Iris pigment epithelial cell (primary cell): ENCODE data around the gene GTPBP1.
A peak's percentile ranks its signal among the peaks of the same experiment; 100 is the strongest.

Experiments used
- DNase-seq: peaks from one replicate; pipeline ENCODE4 v3.0.0-alpha.2; 2011; ENCODE audit warnings: low read depth

The GTPBP1 gene

DNA sequence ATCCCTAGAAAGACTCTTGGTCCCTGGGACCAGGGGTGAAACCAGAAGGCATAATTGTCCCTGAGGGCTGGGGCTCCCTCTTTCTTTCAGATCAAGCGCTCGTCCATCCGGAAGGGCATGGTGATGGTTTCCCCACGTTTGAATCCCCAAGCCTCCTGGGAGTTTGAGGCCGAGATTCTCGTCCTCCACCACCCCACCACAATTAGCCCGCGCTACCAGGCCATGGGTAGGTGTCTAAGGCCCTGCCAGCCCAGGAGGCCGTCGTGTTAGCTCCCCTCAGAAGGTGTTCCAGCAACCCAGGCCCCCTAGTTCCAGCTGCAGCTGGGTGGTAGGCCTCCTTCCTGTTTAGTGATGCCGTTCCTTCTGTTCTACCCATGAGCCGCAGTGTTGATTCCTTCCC lies 21.4 kb downstream of the GTPBP1 start:
- no peak for DNase-seq

DNA sequence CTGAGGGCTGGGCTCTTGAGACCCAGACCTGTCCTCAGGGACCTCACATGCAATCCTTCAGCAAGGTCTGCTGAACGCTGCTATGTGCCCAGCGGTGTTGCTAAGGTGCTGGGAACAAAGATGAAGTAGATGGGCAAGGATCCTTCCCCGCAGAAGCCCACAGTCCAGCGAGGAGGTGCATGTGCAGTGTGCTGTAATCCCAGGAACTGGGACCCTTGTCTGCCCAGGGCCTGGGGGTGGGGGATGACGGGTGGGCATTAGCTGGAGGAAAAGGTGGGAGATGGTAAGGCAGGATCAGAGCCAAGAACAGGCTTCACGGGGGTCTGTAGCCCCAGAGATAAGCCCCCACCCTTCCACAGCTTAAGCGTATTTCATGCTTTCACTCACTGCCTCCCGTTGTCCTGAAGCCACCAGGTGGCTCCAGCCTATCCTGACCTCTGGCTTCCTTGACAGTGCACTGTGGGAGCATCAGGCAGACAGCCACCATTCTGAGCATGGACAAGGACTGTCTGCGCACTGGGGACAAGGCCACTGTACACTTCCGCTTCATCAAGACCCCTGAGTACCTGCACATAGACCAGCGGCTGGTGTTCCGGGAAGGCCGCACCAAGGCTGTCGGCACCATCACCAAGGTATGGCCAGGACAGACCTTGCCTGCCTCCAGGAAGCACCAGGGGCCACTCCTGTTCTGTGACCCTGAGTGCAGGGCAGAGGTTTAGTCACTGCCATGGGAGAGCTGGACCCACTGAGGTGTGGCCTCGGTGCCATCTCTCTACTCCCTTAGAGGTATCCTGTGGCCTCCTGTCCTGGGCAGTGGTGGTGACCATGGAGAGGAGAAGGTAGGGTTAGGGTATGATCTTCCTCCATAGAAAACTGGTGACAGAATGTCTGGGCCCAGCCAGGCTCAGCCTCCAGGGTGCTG lies 22.0 kb downstream of the GTPBP1 start:
- DNase-seq, result no peak

- DNase-seq, result no peak
Measured at GRCh38 chr22:38728871-38729796, 23.4 kb downstream of the GTPBP1 start.

DNA sequence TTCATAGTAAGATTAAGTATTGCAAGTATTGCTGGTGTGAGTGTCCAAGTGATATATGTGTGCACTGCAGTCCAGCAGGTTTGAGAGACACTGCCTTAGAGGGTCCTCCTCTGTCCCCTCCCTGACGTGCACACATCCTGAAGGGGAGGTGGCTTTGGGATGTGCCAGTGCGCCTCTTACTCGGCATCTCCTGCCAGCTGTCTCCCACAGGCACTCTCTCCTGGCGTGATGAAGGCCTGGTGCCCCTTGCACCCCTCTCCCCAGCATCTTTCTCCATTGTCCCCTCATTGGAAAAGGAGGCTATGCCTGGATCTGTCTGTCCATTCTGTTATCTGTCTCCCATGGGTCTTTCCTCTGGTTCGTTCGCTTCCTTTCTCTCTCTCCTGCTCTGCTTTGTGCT lies 24.2 kb downstream of the GTPBP1 start:
- no peak for DNase-seq

DNA sequence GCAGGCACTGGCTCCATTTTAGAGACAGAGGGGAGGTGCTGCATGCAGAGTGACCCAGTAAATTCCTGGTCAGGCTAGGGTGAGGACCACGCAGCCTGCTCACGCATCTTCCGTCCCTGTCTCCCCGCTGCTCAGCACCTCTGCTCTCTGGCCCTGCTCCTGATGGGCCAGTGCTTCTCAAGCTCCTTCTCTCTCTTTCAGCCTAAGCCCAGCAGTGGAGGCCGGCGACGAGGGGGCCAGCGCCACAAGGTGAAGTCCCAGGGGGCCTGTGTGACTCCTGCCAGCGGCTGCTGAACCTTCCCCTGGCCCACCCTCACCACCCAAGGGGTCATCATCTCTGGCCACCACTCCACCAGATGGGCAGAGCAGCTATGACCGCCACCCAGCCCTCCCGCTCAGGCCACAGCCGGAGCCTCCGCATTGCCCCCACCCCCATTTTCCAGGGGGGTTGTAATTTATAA lies 24.7 kb downstream of the GTPBP1 start:
- no peak for DNase-seq

- no peak for DNase-seq
Measured at GRCh38 chr22:38731703-38732161, 26.0 kb downstream of the GTPBP1 start.

DNA sequence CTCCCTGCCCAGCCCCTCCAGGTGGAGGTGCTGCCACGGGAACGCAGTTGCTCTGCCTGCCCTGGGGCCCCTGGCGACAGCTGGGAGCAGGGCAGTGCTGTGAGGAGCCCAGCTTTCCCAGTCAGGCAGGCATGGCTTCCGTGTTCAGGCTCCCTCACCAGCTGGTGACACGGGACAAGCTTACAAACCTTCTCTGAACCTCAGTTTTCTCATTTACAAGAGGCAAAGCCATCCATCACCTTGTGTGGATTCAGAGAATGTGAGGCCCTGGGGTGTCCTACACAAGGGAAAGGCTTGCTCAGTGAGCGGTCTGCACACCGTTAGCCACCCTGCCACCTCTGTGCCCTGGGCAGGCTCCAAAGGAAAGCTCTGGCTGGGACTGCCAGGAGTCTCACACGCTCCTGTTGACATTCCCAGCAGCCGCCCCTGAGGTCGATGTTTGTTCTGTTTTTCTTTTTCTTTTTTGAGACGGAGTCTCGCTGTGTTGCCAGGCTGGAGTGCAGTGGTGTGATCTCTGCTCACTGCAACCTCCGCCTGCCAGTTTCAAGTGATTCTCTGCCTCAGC lies 26.6 kb downstream of the GTPBP1 start:
- no peak for DNase-seq

- DNase-seq, result peak; percentile 28
Measured at GRCh38 chr22:38733329-38733723, 27.6 kb downstream of the GTPBP1 start.

DNA sequence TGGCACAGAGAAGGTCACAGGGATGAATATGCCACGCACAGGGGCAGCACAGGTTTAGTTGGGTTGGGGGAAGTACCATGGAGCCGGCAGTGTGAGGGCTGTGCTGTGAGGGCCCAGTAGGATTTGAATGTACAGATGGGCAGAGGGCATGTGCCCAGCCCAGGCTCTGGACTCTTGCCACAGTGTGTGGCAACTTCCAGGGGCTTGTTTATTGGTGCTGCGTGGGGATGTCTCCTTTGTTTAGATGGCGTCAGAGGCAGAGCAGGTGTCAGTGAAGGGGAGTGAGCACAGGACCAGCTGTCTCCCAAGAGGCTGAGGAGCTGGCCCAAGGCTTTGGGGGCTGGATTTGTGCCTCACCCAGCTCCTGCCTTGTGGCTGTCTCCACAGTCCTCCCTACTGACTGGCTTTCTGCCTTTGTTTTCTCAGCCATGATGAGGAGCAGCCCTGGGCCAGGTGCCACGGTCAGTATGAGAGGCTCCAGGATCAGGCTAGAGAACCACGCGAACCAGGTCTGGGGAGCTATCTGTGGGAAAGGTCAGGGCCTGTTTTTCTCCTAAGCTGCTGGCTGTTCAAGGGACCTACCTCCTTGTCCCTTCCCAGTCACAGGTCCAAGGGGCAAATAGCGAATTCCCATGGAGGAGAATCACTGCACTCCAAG lies 28.1 kb downstream of the GTPBP1 start:
- DNase-seq, result peak; percentile 26

DNA sequence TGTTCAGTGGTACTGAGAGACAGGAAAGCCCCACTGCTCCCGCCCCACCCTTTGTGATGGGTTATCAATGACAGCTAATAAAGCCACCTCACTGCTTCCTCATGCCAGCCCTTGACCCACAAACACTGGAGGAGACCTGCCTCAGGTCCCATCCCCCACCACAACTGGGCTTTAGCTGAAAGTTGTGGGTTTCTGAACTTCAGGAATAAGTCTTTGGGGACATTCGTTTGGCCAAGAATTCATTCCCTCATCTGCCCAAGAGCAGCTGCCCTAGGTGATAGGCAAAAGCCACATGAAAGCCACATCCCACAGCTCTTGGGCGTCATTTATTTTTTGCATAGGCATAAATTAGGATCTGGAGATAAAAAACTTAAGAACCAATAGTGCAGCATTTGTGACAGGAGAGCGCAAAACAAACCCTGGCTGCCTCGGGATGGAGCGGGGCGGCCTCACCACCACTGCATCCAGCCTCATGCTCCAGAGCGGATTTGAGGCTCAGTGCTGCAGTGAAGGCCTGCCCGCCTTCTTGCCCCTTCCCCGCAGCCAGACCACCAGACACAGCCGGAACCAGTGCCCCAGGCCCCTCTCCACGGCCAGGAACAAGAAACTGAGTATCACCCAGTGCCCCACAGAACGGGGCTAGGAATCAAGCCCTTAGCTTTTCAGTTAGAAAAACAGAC lies 28.8 kb downstream of the GTPBP1 start:
- DNase-seq, result no peak

DNA sequence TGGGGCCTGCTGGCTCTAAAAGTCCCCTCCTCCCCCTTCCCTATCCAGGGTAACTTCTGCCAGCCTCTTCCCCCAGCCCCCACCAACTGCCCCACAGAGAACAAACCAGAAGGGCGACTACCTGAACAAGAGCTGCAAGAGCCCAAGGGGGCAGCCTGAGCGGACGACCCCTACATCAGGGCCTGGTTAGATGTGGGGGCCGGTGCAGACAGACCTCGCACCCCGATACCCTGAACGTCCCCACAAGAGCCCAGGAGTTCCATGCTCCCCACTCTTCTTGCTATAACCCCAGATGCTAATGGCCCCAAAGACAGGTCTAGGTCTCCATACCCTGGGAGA lies 29.4 kb downstream of the GTPBP1 start:
- no peak for DNase-seq

GRCh38 chr22:38735465-38736256 lies 29.9 kb downstream of the GTPBP1 start:
- no peak for DNase-seq

DNA sequence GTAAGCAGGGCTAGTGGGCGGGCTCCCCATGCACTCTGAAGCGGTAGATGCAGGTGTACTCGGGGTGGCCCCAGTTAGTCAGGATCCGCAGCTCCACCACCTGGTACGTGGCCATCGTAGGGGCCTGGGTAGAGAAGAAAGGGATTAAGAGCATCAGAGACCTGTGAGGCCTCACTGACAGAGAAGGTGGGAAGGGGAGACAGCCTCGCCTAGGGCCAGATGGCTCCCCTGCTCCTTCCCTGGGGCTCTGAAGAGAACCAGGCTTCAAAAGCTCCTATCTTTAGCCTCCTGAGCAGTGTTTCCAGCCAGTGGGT lies 30.5 kb downstream of the GTPBP1 start:
- DNase-seq, result no peak

- DNase-seq, result no peak
Measured at GRCh38 chr22:38737302-38738060, 31.7 kb downstream of the GTPBP1 start.

- DNase-seq, result no peak
Measured at GRCh38 chr22:38738475-38739070, 32.8 kb downstream of the GTPBP1 start.

- no peak for DNase-seq
Measured at GRCh38 chr22:38739300-38740055, 33.7 kb downstream of the GTPBP1 start.

DNA sequence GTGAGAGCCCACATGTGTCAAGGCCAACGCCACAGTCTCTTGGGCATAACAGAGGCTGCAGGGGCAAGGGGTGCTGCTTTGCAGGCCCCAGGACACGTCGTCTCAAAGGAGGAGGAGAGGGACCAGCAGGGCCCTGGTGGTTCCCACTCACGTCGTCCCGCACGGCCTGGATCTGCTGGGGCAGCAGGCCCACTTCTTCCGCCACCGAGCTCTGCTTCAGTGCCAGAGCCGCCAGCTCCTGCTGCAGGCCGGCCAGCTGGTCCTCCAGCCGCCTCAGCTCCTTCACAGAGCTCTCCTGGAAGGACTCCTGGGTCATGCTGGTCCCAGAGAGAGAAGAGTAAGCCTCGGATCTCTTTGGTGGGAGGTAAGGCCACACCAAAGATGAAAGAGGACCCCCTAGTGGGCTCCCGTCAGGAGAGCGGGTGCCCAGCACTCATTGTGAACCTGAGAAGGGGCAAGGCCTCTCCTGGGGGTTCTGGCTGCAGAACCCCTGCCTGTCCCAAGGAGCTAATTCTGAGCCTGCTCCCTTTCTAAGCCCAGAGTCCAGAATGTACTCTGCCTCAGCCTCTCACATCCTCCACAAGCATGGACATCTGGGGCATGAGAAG lies 34.5 kb downstream of the GTPBP1 start:
- DNase-seq, result no peak

DNA sequence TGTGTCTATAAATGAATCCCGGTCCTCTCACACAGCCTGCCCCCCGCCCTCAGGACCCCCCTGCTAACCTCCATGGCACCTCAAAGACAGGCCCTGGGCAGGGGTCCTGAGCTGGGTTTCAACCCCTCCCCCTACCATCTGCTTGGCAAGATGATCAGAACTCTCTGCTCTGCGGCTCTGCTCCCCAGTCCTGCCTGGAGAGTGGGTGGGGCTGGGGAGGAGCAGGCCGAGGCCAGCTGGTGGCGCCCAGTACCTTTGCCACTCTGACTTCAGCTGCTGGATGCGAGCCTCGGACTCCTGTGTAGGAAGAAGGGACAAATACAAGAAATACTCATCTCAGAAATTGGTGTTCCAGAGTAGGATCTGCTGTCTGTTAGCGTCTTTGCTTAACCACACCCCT lies 35.0 kb downstream of the GTPBP1 start:
- DNase-seq, result no peak
